GM21786 (cell line): ENCODE measurements around the gene ZIC5.

Experiments
- ATAC-seq: cut with Tn5 transposase; IDR thresholded peaks from one replicate; pipeline ENCODE4 v1.9.1; 2021; ENCODE audit not compliant: unreplicated experiment

The ZIC5 gene

DNA sequence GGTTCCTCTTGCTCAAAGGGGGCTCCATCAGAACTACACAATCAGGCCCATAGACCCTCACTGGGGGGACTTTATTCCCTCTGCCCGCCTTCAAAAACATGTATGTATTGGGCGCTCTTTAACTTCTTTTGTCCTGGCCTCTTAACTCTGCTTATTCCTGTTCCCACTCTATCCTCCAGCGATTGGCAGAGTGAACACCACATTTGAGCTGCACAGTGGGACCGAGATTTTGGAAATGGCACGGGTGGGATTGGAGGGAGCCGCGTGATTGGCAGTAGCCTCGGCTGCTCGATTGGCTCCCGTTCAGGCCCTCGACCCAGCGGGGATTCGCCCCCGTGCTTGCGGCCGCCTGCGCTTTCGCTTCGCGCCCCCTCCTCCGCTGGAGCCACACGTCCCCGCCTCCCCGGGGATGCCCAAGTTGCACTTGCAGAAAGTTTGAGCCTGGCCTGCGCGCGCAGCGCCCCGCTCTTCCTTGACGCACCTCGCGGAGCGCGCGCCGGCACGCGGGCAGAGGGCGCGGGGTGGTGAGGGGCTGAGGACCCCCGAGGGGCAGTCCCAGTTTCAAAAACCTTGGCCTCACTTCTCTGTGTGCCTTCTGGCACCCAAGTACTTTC, at the start of gene ZIC5:
ZIC5 (minus strand) TSS at position 192 of the 614 bp plus-strand sequence; CDS start at position 28, 164 bp downstream.
- no peak for ATAC-seq

DNA sequence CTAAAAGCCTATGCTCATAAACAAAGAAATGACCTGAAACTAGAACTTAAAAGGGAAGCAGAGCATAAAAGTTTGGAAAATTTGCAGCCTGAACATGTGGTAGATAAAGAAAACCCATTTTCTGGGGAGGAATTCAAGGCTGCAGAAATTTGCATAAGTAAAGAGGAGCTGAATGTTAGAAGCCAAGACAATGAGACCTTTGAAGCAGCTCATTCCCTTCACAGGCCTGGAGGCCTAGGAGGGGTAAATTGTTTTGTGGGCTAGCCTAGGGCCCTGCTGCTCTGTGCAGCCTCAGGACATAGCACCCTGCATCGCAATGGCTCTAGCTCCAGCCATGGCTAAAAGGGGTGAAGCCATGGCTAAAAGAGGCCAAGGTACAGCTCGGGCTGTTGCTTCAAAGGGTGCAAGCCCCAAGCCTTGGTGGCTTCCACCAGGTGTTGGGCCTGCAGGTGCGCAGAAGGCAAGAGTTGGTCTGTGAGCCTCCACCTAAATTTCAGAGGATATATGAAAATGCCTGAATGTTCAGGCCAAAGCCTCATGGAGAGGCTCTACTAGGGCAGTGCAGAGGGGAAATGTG, 48.3 kb upstream of the ZIC5 start:
- ATAC-seq = no peak

DNA sequence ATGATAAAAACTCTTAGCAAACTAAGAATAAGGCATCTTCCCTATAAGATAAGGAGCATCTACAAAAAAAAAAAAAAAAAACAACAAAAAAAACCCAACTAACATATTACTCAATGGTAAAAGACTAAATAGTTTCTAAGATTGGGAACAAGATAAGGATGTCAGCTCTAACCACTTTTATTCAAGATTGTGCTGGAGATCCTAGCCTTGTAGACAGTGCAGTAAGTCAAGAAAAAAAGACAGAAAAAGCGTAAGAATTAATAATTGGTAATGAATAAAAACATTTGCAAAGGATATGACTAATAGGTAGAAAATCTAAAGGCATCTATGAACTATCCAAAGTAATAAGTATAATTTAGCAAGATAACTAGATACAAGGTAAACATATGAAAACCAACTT, 43.1 kb upstream of the ZIC5 start:
- no peak for ATAC-seq

DNA sequence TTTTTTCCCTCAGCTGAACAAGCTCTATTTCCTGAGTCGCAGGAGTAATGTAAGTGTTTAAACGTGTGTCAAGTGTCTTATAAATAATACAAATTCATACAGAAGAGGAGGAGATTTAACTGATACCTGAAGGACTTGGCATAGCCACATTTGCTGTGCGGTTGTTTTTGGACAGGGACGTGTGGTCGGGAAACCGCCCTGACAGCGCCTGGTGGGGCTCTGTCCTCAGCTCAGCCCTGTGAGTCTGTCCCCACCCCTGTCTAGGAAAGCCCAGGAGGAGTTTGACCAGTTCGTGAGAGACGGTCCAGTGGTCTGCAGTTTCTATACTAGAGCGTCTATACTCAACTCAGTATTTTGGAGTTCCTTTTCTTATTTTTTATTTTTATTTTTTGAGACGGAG, 26.7 kb upstream of the ZIC5 start:
- no peak for ATAC-seq

DNA sequence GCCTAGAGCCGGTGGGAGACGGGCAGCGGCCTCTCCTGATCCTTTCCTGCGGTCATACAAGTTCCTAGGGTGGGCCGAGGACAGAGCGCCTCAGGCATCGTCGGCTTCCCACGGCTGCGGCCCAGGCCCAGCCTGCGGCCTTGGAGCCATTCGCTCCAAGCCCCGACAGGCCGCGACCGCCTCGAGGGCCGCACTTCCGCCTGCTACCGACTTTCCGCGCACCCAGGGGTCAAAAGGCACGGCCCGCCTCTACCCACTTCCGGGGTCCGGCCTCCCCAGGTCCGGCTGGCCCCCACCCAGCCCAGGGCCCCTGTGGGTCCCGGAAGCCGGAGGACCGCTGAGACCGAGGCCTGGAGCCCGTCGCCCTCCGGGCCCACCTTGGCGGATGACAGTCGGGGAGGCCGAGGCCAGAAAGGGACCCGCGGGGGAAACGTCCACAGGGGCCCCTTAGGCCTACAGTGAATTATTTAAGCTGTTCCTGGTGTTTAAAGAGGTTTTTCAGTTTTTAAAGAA, 26.2 kb upstream of the ZIC5 start:
- ATAC-seq = no peak

DNA sequence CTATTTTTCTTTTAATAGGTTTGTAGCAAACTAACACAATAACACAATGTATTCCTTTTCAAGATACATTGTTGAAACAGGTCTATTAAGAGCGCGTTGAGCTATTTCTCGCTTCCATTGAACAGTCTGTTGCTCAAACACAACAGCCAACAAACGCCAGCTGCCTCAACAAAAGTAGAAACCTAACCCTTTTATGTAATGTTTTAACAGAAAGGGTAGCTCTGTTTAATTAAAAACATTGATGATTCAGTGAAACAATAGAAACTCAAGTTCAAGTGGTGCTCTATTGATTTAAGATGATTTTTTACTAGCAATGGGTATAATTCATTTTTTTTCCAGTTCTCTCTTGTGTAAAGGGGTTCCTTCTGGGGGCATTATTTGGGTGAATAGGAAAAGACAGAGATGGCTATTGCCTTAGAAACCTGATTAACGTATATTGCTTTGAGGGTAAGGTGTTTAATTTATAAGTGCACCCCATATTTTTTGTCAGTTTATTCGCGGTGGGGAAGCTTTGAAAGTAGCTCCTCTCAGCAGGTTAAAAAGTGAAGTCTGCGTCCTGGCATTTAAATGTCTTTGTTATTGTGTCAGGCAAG, 24.9 kb upstream of the ZIC5 start:
- no peak for ATAC-seq

DNA sequence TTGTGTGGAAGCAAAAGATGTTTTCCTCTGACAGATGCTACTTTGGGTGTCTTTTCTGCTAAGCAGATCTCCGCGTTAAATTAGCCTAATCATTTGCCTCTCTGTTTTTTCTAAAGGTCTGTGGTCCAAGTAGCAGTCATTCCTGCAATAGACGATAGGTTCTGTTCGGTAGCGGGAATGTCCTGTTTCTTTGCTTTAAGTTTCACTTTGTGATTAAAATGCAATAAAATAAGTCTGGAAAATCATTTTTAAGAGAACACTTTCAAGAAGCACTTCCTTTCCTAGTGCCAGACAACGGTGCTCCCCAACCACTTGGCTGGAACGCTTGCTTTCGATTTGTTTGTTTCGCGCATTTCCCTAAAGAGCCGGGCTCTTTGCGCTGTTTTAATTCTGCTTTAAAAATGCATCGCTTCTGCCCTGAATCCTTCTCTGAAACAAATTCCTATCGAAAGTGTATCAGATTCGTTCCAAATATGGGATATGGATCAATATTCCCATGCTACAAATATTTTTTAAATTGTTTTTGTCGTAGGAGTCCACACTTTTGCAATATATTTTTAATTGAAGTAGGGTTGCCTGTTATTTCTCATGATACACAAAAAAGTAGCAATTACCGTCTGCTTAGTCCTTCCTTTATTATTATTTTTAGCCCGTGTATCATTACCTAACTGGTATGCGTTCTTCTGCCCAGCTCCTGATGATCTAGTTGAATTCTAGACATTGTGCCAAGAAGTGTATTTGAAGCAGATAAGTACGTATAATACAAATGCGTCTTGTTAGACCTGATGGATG, 24.2 kb upstream of the ZIC5 start:
- ATAC-seq = no peak

DNA sequence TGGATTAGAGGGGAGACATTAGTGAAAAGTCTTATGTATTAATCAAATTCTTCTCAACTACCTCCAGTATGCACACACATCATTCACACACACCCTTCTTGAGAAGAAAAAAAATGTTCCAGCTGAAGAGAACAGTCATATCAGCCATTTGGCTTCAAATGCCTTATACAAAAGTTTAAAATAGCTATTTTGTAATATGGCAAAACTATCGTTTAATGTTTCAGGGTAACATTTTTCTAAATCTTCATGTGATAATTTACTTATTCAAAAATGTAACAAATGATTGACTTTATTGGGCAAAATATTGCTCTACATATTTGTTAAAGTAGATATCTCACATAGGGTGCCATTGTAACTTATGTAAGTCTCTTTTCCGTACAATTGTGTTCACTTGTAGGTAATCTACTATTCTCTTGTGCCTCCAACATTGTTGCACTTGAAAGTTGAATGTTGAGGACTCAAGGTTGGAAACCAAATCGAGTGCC, 23.6 kb upstream of the ZIC5 start:
- no peak for ATAC-seq

DNA sequence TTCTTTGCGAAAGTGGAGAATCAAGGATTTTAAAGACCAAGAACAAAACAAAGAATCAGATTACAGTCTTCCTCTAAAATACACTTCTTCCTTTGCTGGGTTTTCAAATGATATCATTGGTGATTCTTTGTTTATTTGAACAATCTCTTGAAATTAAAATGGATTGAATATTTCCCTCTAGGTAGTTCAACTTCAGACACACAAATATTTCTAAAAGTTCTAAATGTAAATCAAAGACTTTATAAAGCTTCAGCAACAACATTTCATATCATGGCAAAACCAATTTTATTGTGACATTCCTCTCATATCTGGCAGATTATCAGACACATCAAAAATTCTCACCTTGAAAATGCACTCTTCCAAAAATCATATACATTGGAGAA, 23.1 kb upstream of the ZIC5 start:
- no peak for ATAC-seq

DNA sequence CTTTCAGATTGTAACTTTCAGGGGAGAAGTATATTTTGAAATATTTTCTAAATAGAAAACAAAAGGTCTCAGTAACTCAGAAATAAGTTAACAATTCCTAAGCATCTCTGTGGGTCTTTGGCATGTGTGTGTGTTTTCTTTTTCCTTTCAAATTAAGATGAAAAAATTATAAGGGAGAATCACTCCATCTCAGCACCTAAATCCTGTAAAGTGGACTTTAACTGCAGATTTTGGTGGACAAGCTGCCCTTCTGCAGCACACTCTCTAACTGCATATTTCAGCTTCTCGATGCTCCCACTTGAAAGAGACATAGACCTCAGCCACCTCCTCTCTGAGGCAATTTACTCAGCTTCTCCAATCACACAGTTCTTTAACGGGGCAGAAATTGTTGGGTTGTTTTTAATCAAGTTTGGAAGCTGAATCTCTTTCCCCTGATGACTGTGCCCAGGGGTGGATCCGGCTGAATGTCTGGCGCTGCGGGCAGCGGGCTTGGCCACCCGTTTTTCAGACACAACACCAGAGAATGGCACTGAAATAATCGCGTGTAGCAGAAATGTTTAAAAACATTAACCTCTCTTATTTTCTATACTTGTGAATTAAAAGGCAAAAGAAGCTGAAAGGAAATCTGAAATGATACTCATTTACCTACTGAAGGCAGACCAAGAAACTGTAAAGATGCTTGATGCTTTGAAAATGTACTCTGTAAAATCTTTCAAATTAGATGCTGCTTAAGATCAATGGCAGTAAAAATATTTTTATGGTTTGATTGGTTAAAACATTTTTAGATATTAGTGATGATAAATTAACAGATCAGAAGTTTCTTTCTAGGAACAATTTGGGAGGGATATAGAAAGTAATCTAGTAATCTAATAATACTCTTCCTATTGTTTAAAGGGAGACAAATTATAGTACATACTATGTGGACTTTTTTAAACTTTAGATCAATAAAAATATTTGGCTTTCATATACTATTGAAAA, 22.4 kb upstream of the ZIC5 start:
- ATAC-seq = no peak

DNA sequence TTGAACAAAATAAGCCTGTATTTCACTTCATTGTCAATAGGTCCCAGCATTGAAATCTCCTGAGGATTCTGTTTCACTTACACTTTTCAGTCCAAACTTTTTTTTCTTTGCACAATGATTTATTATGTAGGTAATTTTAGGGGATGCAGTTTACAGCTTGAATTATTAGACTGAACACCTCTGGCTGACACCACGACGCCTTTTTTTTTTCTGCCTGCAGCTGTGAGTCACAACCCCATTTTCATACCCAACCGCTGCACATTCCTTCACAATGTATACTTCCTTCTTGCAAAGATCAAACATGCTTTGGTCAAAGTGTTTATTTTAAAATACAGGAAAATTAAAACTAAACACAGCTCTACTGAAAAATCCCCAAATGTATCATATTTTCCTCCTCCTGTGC, 21.4 kb upstream of the ZIC5 start:
- ATAC-seq = no peak

DNA sequence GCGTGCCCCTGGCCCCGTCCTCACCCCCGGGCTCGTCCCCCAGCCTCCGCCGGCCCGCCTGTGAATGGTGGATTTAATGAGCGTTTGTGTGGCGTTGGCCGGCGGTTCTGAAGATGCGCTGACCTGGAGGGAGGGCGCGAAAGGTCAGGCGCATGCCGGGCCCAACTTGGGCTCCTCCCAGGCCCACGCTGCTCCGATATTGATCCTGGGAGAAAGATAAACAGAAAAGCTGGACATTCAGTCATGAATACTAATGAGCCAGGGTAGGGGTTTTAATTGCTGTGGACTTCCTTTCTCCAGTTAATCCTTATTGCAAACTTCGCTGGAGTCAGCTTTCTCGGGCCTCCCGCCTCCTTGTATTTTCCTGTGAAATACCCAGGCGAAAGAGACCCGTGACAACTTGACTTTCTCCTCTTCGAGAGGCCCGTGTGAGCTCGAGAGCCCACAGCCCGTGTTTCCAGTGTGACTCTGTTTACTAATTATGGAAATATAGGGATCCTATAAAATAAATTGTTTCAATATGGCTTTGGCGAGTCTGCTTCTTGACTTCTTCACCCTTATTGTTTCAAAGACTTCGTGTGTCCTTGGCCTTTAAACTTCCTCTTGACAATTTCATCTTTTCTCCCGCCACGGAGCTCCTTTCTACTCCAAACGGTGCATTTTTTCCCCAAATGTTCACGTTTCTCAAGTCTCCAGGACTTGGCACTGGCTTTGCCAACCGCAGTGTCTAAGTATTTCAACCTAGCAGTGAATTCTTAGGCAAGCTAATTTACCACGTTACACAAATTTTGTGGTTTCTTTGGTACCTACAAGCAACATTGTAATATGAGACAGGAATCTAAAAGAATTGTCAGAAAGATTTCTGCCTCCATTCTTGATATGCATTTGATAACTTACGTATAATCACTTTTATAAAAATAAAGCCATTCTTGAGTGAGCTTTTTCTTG, 20.5 kb upstream of the ZIC5 start:
- no peak for ATAC-seq

DNA sequence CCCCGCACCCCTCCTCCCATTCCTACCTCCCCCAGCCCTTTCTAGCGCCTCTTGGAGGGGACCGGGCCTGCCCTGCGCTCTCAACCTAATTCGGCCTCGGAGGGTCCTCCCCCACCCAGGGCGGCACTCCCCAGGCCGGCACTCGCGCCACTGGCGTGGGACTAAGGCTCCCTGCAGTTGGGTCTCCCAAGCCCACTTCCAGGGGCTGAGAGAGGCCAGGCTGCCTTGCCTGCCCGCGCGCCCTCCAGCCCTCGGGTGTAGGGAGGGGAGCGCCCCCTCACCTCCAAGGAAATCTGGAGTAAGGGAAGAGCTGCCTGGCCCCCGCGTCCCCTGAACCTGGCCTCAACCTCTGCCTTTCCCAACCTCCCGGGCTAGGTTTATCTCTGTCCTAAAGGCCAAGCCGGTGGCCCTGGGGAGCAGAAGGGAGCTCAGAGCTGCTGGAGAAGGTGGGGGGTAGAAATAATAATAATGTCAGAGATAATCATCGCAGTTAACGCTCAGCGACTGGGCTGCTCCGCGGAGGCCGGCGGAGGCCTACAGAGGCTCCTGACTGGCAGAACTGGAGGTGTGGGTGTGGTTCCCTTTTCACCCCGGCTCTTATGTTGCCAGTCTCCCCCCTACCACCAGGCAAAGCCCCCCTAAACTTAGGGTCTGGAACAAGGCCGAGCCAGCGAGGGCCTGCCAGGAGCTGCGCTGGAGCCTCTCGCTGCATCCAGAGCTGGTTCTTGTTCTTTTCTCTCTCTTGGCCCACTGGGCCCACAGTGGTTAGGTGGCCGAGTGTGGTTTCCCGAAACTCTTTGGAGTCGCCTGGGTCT, 19.7 kb upstream of the ZIC5 start:
- ATAC-seq = no peak

DNA sequence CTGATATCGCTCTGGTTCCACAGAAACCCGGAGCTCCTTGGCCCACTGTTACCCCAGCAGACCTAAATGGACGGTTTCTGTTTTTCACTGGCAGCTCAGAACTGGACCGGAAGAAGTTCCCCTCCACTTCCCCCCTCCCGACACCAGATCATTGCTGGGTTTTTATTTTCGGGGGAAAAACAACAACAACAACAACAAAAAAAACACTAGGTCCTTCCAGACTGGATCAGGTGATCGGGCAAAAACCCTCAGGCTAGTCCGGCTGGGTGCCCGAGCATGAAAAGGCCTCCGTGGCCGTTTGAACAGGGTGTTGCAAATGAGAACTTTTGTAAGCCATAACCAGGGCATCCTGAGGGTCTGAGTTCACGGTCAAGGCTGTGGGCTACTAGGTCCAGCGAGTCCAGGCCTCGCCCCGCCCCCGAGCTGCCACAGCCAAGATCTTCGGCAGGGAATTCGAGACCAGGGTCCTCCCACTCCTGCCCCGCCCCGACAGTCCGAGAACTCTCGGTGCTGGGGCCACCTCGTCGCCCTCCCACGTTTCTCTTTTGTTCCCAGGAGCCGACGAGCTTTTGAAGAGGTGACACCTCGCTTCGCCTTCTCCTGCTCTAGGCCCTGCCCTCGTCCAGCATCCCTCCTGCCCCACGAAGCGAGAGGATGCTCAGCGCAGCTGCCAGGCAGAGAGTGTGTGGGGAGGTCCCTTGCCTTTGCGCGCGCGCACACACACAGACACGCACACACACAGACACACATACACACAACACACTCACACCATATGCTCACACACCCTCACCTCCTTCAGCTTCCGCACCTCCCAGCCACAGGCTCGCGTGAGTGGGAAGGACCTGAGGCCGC, 18.8 kb upstream of the ZIC5 start:
- ATAC-seq = no peak

DNA sequence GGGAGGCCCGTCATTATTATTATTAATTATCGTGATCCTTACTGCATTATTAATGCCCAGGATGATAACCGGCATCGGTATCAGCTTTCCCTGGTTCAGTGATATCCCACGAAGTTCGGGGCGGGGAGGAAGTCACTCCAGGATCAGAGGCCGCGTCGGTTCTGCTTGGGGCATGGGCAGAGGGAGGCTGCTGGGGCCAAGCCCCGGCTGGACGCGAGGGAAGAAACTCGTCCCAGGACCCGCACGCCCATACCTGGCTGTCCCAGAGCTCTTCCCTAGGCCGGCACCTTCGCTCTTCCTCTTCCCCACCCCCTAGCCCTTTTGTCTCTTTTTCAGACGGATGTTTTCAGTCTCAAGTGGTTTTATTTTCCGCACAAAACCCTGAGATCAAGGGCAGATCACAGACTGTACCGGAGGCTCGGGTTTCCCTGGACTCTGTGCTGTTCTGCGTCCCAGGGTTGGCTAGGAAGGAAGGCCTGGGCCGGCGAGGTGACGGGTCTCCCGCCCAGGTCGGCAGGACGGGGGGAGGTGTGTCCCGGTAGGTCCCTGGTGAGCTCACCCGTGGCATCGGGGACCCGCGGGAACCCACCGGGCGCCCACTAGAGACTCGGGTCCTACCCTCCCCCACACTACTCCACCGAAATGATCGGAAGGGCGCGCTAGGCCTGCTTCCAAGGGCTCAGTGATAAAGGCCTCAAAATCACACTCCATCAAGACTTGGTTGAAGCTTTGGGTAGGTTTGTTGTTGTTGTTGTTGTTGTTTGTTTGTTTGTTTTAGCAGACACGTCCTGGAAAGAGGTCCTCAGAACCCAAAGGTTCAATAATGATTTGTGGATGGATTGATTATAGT, 17.9 kb upstream of the ZIC5 start:
- ATAC-seq = no peak

DNA sequence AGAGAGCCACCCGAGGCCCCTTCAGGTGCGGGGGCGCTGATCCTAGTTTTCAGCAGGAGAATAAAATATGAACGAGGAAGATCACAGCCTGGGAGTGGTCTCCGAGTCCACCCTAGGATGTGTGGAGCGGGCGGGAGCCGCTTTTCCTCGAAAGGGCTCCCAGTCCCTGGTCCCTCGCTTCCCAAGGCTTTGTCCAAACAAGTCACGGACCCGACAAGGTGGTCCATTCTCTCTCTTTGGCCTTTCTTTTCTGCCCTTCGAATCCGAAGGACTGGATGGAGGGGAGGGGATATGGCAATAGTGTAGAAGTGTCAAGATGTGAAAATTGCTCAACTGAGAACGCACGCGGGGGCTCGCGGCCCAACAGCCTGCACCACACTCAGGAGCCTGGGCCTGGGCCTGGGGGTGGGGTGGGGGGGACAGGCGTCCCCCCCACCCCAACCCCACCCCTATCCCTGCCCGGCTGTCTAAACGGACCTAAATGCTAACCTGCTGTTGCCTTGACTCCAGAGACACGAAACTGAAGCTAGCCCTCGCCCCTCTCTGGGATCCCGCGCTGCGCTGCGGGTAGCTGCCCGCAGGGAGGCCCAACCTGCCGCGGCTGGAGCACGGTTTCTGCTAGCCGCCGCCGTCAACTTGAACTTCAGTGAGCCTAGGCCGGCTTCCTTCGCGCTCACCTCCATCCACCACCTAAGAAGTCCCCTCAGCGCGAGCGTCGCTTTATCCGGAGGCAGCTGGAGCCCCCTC, 17.1 kb upstream of the ZIC5 start:
- ATAC-seq = no peak
